CD4-positive, alpha-beta T cell treated with Interleukin-15 for 1 hour (primary cell): ENCODE measurements around the gene SLC23A1.
A peak's percentile ranks its signal among the peaks of the same experiment; 100 is the strongest.
"Not testable (repeated sequence)": the region's sequence is repeated elsewhere in the genome, so short reads cannot be mapped to it uniquely, and the experiment has no call there.

Experiments used
- DNase-seq: peaks from one replicate; pipeline ENCODE4 v3.0.0-alpha.2; 2020

Gene SLC23A1

DNA sequence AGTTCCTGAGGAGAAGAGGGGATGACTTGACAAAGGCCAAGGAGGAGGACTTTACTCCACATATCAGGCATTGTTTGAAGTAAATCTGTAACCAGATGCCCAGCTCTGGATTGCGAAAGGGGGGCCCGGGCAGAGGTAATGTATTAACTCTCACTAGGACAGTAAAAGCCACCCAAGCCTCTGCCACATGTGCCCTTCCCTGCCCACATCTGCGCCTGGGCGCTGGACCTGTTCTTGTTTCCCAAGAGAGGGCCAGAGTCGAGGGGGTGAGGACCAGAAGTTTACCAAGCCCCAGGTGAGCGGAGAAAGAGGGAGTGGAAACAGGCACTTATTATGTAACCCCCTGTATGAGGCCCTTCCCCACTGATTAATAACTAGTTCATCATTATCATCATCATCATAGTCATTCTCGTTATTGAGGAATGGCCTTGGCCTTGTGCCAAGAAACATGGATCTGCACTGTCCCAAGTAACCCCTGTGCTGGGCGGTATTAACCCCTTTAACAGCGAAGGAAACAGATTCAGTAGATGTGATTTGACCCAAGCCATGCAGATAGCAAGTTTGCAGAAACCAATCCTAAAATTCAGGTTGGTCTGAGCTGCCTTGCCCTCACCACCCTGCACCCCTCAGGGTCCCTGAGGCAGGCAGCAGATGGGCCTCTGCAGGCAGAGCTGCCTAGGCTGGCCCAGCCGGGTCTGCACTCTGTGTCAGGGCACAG is at the start of gene SLC23A1:
Gene SLC23A1 (minus strand): TSS at position 23 of the 718 bp plus-strand sequence. CDS start 44 bp downstream, outside the sequence.
- no peak for DNase-seq

- DNase-seq: no peak
Observed at GRCh38 chr5:139431706-139432105, 48.6 kb upstream of the SLC23A1 start.

GRCh38 chr5:139430015-139430414 is 46.9 kb upstream of the SLC23A1 start:
- DNase-seq: no peak

DNA sequence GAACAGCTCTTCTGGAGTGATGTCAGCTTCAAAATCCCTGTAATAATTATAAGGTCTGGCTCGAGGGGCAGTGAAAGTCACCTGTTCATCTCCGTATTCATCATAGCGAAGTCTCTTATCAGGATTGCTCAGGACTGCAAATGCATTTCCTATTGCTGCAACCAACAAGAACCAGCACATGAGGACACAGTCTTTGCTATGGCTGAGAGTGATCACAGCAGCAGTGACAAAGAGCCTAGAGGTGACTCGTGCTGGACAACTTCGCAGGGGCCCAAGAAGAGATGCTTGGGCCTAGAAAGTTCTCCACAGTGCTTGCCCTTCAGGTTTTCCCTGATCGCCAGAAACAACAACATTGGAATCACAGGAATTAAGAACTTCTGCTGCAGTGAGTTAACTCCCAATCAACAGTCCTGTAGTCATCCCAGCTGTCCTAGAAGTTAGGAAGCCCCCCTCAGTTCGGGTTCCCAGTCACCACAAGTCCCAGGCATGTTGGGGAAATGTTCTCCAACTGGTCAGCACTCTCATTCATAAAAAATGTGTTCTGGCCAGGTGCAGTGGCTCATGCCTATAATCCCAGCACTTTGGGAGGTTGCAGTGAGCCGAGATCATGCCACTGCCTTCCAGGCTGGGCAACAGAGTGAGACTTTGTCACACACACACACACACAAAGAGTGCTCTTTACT is 43.2 kb upstream of the SLC23A1 start:
- no peak for DNase-seq

DNA sequence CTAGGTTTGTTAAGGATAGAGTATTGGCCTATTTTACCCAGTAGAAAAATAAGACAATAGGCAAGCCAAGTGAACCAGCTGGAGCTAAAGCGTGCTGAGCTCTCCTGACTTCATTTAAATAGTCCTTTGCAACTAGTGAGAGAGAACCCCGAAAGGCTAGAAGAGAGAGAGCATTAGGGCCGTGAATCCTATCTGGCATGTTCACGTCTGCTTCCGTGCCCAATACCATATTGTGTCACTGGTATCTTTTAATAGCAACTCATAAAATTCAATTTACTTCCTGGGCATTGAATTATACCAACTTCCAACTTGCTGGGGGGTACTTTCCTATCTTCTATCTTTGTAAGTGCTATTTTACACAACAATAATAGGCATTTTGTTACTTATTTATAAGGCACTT is 42.4 kb upstream of the SLC23A1 start:
- DNase-seq: no peak

- peak; percentile 55 for DNase-seq
Observed at GRCh38 chr5:139422307-139422893, 39.3 kb upstream of the SLC23A1 start.

DNA sequence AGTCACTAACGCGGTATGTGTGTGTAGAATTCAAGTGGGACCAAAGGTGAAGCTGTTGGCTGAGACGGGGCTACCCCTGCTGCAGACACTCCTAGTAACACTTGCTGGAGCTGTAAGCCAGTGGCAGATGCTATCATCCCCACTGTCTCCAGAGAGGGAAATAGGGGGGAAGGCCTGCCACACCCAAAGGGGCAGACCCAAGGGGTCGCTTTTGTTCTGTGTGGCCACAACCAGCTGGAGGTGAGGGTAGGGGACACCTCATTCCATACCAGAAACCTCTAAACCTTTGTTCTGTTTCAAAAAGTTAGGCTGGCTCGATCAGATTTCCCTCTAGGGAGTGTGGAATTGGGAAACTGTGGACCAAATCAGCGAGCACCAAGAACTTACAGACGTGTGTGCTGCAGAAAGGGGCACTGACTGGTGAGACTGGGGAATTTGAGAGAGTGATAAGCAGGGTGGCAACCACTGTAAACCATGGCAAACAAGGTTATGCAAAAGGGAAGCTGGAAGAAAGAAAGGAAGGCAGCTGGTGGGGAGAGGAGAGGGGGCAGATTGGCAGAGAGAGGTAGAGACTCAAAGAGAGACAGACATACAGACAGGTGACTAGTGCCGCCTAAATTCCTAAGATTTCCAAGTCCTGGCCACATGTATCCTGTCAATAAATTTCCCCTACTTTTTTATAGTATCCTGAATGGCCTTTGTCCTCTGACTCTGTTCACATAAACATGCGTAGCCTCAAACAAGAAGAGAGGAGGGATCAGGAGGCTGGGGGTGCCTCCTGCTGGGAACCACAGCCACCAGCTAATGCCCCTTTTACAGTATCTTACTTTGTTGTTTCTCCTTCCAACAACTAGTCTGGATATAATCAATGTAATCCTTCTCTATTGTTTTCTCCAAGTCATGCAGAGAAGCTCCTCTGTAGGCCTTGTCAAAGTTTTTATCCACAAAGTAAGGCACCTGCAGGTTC is 36.4 kb upstream of the SLC23A1 start:
- DNase-seq: no peak

GRCh38 chr5:139418793-139419192 is 35.7 kb upstream of the SLC23A1 start:
- DNase-seq: no peak

- no peak for DNase-seq
Observed at GRCh38 chr5:139417214-139417613, 34.1 kb upstream of the SLC23A1 start.

DNA sequence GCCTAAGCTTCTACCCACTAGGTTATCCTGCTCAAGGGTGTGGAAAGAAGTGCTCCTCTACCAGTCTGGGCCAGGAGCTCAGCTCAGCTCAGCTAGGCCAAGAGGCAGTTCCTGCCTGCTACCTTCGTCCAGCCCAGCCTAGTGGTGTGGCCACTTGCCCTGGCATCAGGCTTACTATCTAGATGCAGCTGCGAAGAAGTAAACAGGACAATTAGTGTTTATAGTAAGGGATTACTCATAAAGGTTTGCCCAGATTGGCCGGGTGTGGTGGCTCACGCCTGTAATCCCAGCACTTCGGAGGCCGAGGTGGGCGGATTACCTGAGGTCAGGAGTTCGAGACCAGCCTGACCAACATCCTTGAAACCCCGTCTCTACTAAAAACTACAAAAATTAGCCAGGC is 33.6 kb upstream of the SLC23A1 start:
- no peak for DNase-seq

DNA sequence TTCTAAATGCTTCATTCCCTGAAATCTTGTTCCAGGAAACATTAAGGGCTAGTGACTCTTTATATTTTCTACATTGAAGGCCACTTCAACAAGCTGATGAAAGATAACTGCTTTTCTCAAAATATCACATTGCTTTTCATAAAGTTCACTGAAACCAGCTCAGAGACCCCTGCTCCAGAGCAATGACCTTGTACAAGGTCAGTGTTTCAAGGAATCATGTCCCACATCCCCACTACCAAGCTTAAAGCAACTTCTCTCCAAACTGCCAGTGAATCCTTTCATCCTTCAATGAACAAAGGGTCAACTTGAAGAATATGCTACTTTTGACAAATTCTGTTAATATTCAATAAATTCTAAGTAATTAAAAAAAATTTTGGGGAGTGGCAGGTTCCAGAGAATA is 32.8 kb upstream of the SLC23A1 start:
- DNase-seq: no peak

GRCh38 chr5:139415221-139415861 is 32.2 kb upstream of the SLC23A1 start:
- DNase-seq: no peak

- DNase-seq: no peak
Observed at GRCh38 chr5:139414581-139415130, 31.6 kb upstream of the SLC23A1 start.

DNA sequence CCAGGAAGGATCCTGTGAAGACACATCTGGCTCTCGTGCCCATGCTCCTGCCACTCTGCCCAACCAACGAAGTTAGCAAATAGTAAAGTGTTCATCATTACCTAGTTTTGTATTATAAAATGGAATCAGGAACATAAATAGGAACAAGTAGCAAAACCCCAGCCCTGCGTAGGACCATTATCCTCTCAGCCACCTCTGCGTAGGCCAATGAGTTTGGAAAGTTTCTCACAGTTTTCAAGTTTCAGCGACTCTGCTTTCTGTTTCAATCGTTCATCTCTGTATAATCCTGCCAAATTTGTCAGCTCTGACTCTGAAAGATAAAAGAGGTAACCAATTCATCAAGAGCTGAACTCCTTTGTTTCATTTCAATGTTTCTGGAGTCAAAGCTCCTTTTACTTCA is 30.9 kb upstream of the SLC23A1 start:
- no peak for DNase-seq

DNA sequence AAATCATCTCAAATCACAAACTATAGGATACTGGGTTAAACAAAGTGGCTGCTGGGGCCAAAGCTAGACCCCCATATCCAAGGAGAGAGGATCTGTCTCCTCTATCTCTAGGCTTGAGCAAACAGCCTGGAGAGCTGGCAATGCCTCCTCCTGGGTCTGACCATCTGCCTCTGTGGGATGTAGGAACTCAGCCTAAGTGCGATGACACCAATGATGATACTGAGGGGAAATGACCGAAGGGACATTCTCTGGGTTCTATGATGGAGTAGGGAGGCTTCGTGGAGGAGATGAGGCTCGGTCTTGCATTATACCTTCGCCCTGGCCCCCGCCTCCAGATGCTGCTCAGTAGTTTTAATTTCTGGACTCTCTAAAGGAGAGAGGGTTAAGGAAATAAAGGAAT is 30.1 kb upstream of the SLC23A1 start:
- DNase-seq: no peak

GRCh38 chr5:139410993-139411828 is 28.1 kb upstream of the SLC23A1 start:
- no peak for DNase-seq

GRCh38 chr5:139410121-139410992 is 27.3 kb upstream of the SLC23A1 start:
- no peak for DNase-seq

GRCh38 chr5:139409116-139409515 is 26.0 kb upstream of the SLC23A1 start:
- not testable (repeated sequence) for DNase-seq

GRCh38 chr5:139408191-139408590 is 25.1 kb upstream of the SLC23A1 start:
- DNase-seq: no peak

DNA sequence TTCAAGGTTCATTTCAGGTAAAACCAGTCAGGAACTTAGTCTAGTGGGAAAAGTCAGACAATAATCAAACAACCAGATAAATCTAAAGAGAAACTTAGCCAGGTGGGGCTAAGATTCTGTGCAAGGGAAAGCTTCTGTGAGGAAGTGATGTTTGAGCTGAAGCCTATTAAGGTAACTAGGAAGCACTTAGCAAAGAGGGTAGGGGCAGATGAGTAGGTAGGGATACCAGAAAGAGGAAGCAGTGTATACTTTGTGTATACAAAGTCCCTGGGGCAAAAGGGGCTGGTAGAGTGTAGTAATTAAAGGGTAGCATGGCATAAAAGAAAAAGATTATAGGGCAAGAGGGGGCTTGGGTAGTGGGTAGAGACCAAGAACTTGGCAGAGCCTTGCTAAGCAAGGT is 24.4 kb upstream of the SLC23A1 start:
- DNase-seq: no peak
